ENCODE data around the gene PANK4. TPM values are rescaled to one million over a fixed set of nuclear protein-coding genes. Genes with fewer than 3 reads are reported as not detected.
"Not testable (repeated sequence)": the region's sequence is repeated elsewhere in the genome, so short reads cannot be mapped to it uniquely, and the experiment has no call there.

The PANK4 gene
- total and polyA plus RNA-seq, 3 experiments from 2014 or later, result 25.0 to 46.3 (median 40.3) TPM

- Mint-ChIP-seq H3K4me1 (peaks cover 0 to 9% (median 2%) of the 10 kb centered on the region in 3 donors), H3K27ac (no peak overlapping the region), H3K27me3 (peaks cover 3 to 12% of the 10 kb centered on the region in 2 donors), H3K9me3 (no peaks in the 10 kb centered on the region), H3K4me3 (no peak overlapping the region), H3K36me3 (no peaks in the 10 kb centered on the region)
- no peak overlapping the region for H3K4me3 ChIP-seq (ENCODE audit: low read length)
- H3K27me3 ChIP-seq (ENCODE audit: insufficient read depth, low read length, poor library complexity, severe bottlenecking), result peaks cover 4% of the 10 kb centered on the region
- DNase-seq, result no peak
- H3K4me1 ChIP-seq (ENCODE audit: insufficient read depth, low read length), result no peaks in the 10 kb centered on the region
- no peak overlapping the region for H3K27ac ChIP-seq (ENCODE audit: low read depth, low read length)
- ChIA-PET POLR2A (no interaction called here), CTCF (no interaction called here)
- H3K36me3 ChIP-seq (ENCODE audit: insufficient read depth, low read length), result no peaks in the 10 kb centered on the region
- H3K9me3 ChIP-seq (ENCODE audit: low read length), result no peaks in the 10 kb centered on the region
These were observed 60.8 kb downstream of the PANK4 start for GRCh38 chr1:2465371-2466269.

GRCh38 chr1:2463396-2463795 is 63.0 kb downstream of the PANK4 start:
- Mint-ChIP-seq H3K36me3 (no peaks in the 10 kb centered on the region), H3K9me3 (no peaks in the 10 kb centered on the region), H3K4me3 (no peak overlapping the region), H3K27me3 (peaks cover 3 to 12% of the 10 kb centered on the region in 2 donors), H3K27ac (no peak overlapping the region), H3K4me1 (peaks cover 0 to 9% (median 2%) of the 10 kb centered on the region in 3 donors)
- ChIA-PET POLR2A (no interaction called here), CTCF (no interaction called here)
- Histone ChIP-seq H3K4me3 (ENCODE audit: low read length) (no peak overlapping the region), H3K27me3 (ENCODE audit: insufficient read depth, low read length, poor library complexity, severe bottlenecking) (peaks cover 4% of the 10 kb centered on the region), H3K36me3 (ENCODE audit: insufficient read depth, low read length) (no peaks in the 10 kb centered on the region), H3K9me3 (ENCODE audit: low read length) (no peaks in the 10 kb centered on the region), H3K4me1 (ENCODE audit: insufficient read depth, low read length) (no peaks in the 10 kb centered on the region), H3K27ac (ENCODE audit: low read depth, low read length) (no peak overlapping the region)
- no peak for DNase-seq

GRCh38 chr1:2462819-2463218 is 63.6 kb downstream of the PANK4 start:
- no peaks in the 10 kb centered on the region for H3K36me3 Mint-ChIP-seq
- no peaks in the 10 kb centered on the region for H3K9me3 ChIP-seq (ENCODE audit: low read length)
- H3K4me1 ChIP-seq (ENCODE audit: insufficient read depth, low read length), result no peaks in the 10 kb centered on the region
- no peaks in the 10 kb centered on the region for H3K36me3 ChIP-seq (ENCODE audit: insufficient read depth, low read length)
- DNase-seq, result no peak
- POLR2A ChIA-PET, result no interaction called here
- H3K27ac ChIP-seq (ENCODE audit: low read depth, low read length), result no peak overlapping the region
- H3K4me3 ChIP-seq (ENCODE audit: low read length), result no peak overlapping the region
- CTCF ChIA-PET, result no interaction called here
- peaks cover 2 to 12% of the 10 kb centered on the region in 2 donors for H3K27me3 Mint-ChIP-seq
- peak overlapping the region in 1 of 8 donors; percentile 55 for H3K27ac Mint-ChIP-seq
- H3K27me3 ChIP-seq (ENCODE audit: insufficient read depth, low read length, poor library complexity, severe bottlenecking), result peaks cover 4% of the 10 kb centered on the region
- peaks cover 0 to 6% (median 2%) of the 10 kb centered on the region in 3 donors for H3K4me1 Mint-ChIP-seq
- H3K9me3 Mint-ChIP-seq, result no peaks in the 10 kb centered on the region
- peak overlapping the region in 1 of 7 donors; percentile 27 for H3K4me3 Mint-ChIP-seq

GRCh38 chr1:2460996-2461751 is 65.2 kb downstream of the PANK4 start:
- peaks cover 2 to 12% of the 10 kb centered on the region in 2 donors for H3K27me3 Mint-ChIP-seq
- H3K4me1 ChIP-seq (ENCODE audit: insufficient read depth, low read length), result no peaks in the 10 kb centered on the region
- no peak overlapping the region for H3K27ac Mint-ChIP-seq
- H3K4me3 ChIP-seq (ENCODE audit: low read length), result no peak overlapping the region
- no peaks in the 10 kb centered on the region for H3K36me3 Mint-ChIP-seq
- no peak overlapping the region for H3K4me3 Mint-ChIP-seq
- no peaks in the 10 kb centered on the region for H3K9me3 Mint-ChIP-seq
- H3K27ac ChIP-seq (ENCODE audit: low read depth, low read length), result no peak overlapping the region
- H3K4me1 Mint-ChIP-seq, result no peaks in the 10 kb centered on the region
- ChIA-PET POLR2A (no interaction called here), CTCF (no interaction called here)
- no peaks in the 10 kb centered on the region for H3K9me3 ChIP-seq (ENCODE audit: low read length)
- H3K27me3 ChIP-seq (ENCODE audit: insufficient read depth, low read length, poor library complexity, severe bottlenecking), result peaks cover 4% of the 10 kb centered on the region
- H3K36me3 ChIP-seq (ENCODE audit: insufficient read depth, low read length), result no peaks in the 10 kb centered on the region
- DNase-seq, result no peak

- Mint-ChIP-seq H3K9me3 (no peaks in the 10 kb centered on the region), H3K4me1 (no peaks in the 10 kb centered on the region), H3K36me3 (no peaks in the 10 kb centered on the region), H3K27ac (no peak overlapping the region), H3K27me3 (peaks cover 2 to 12% of the 10 kb centered on the region in 2 donors), H3K4me3 (no peak overlapping the region)
- no peak for DNase-seq
- no peak overlapping the region for H3K4me3 ChIP-seq (ENCODE audit: low read length)
- no peaks in the 10 kb centered on the region for H3K36me3 ChIP-seq (ENCODE audit: insufficient read depth, low read length)
- H3K27ac ChIP-seq (ENCODE audit: low read depth, low read length), result no peak overlapping the region
- H3K4me1 ChIP-seq (ENCODE audit: insufficient read depth, low read length), result no peaks in the 10 kb centered on the region
- peaks cover 4% of the 10 kb centered on the region for H3K27me3 ChIP-seq (ENCODE audit: insufficient read depth, low read length, poor library complexity, severe bottlenecking)
- CTCF ChIA-PET, result no interaction called here
- POLR2A ChIA-PET, result no interaction called here
- no peaks in the 10 kb centered on the region for H3K9me3 ChIP-seq (ENCODE audit: low read length)
These were observed 66.2 kb downstream of the PANK4 start for GRCh38 chr1:2460203-2460602.

DNA sequence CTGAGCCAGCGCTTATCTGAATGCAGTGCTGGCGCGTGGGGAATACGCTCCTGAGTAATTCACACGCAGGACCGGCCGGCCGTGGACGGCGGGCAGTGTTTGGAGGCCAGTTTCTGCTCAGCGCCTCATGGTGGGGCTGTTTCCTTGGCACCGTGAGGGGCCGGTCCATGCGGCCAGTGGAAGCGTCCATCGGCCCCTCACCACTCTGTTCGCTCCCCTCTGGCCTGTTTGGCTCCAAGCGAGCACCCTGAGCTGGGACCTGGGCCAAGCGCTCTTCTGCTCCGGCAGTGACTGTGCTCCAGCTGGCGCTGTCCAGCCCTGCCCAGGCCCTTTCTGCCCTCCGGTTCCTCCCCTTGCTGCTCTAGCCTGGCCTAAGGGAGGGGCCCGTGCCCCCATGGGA is 66.6 kb downstream of the PANK4 start:
- no peaks in the 10 kb centered on the region for H3K36me3 ChIP-seq (ENCODE audit: insufficient read depth, low read length)
- Mint-ChIP-seq H3K4me1 (no peaks in the 10 kb centered on the region), H3K9me3 (no peaks in the 10 kb centered on the region), H3K27ac (no peak overlapping the region), H3K4me3 (no peak overlapping the region), H3K27me3 (peaks cover 2 to 12% of the 10 kb centered on the region in 2 donors), H3K36me3 (no peaks in the 10 kb centered on the region)
- H3K9me3 ChIP-seq (ENCODE audit: low read length), result no peaks in the 10 kb centered on the region
- H3K27ac ChIP-seq (ENCODE audit: low read depth, low read length), result no peak overlapping the region
- H3K4me1 ChIP-seq (ENCODE audit: insufficient read depth, low read length), result no peaks in the 10 kb centered on the region
- DNase-seq, result no peak
- CTCF ChIA-PET, result no interaction called here
- POLR2A ChIA-PET, result no interaction called here
- peaks cover 4% of the 10 kb centered on the region for H3K27me3 ChIP-seq (ENCODE audit: insufficient read depth, low read length, poor library complexity, severe bottlenecking)
- H3K4me3 ChIP-seq (ENCODE audit: low read length), result no peak overlapping the region

GRCh38 chr1:2459102-2459753 is 67.2 kb downstream of the PANK4 start:
- POLR2A ChIA-PET; H3K9me3 ChIP-seq (ENCODE audit: low read length): not testable (repeated sequence)

DNA sequence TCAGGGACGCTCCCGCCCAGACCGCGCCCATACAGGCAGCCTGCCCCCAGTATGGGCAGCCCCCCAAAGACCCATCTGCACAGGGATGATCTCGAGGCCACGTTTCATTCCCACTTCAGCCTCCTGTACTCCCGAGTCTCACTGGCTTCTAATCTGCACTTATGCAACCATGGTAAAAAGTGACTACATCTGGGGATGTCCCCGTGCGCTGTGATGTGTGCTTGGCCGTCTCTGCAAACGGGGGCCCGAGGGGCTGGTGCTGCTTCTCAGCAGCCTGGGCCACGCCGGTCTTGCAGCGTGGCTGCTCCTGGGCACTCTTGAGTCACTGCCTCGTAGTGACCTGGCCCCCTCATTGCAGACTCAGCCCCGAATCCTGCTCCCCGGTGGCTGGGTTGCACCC is 67.7 kb downstream of the PANK4 start:
- Mint-ChIP-seq H3K27ac (peak overlapping the region in 1 of 8 donors; percentile 42), H3K36me3 (no peaks in the 10 kb centered on the region), H3K4me1 (no peaks in the 10 kb centered on the region), H3K4me3 (no peak overlapping the region), H3K27me3 (peaks cover 2 to 6% of the 10 kb centered on the region in 2 donors), H3K9me3 (no peaks in the 10 kb centered on the region)
- ChIA-PET POLR2A (no interaction called here), CTCF (no interaction called here)
- no peak overlapping the region for H3K27ac ChIP-seq (ENCODE audit: low read depth, low read length)
- H3K36me3 ChIP-seq (ENCODE audit: insufficient read depth, low read length), result no peaks in the 10 kb centered on the region
- no peak for DNase-seq
- H3K4me3 ChIP-seq (ENCODE audit: low read length), result no peak overlapping the region
- no peaks in the 10 kb centered on the region for H3K9me3 ChIP-seq (ENCODE audit: low read length)
- peaks cover 3% of the 10 kb centered on the region for H3K27me3 ChIP-seq (ENCODE audit: insufficient read depth, low read length, poor library complexity, severe bottlenecking)
- H3K4me1 ChIP-seq (ENCODE audit: insufficient read depth, low read length), result no peaks in the 10 kb centered on the region

More at GRCh38 chr1:2459102-2459753, 67.2 kb downstream of the PANK4 start:
- H3K36me3 Mint-ChIP-seq; H3K4me1 ChIP-seq (ENCODE audit: insufficient read depth, low read length); H3K27ac Mint-ChIP-seq; DNase-seq; H3K36me3 ChIP-seq (ENCODE audit: insufficient read depth, low read length); H3K27me3 Mint-ChIP-seq; H3K4me3 Mint-ChIP-seq; H3K27me3 ChIP-seq (ENCODE audit: insufficient read depth, low read length, poor library complexity, severe bottlenecking); H3K9me3 Mint-ChIP-seq; H3K4me1 Mint-ChIP-seq; CTCF ChIA-PET; H3K27ac ChIP-seq (ENCODE audit: low read depth, low read length); H3K4me3 ChIP-seq (ENCODE audit: low read length): not testable (repeated sequence)

Data from CD8-positive, alpha-beta memory T cell (primary cell).